GM12878 (cell line): ENCODE measurements around the gene F2RL3. TPM values are rescaled to one million over a fixed set of nuclear protein-coding genes. Genes with fewer than 3 reads are reported as not detected.

Source experiments
- ATAC-seq: fragments of 200-7000 bp; cut with Tn5 transposase; 3 replicates; pipeline ENCODE4 v1.9.1; 2020; ENCODE audit warnings: mild to moderate bottlenecking, moderate library complexity
- BruUV-seq: library from RNA; stranded (reverse); fragments of 400-500 nt; replicated peaks from 2 replicates; lab custom pipeline; 2021; lab: Mats Ljungman, UMichigan
- CTCF ChIA-PET: fragments of 300-600 bp; sonication (Branson Sonifier 250); formaldehyde crosslinking; extraction: SDS; loops from one replicate; lab custom pipeline; 2021; ENCODE audit warnings: inconsistent platforms; lab: Yijun Ruan, JAX
- POLR2A ChIA-PET: fragments of 350-600 bp; formaldehyde crosslinking; extraction: SDS; loops from one replicate; lab custom pipeline; 2021; ENCODE audit warnings: inconsistent platforms; lab: Charles Lee
- RAD21 ChIA-PET: fragments of 300-600 bp; sonication (Branson Sonifier 250); formaldehyde crosslinking; loops from one replicate; lab custom pipeline; 2023; ENCODE audit warnings: antibody characterized with exemption; ENCODE audit not compliant: unreplicated experiment; lab: Charles Lee
- SMC1A ChIA-PET: fragments of 300-600 bp; sonication (Branson Sonifier 250); formaldehyde crosslinking; loops from one replicate; lab custom pipeline; 2023; ENCODE audit not compliant: unreplicated experiment, uncharacterized antibody; lab: Charles Lee
- DNase-seq: peaks from one replicate; pipeline ENCODE4 v3.0.0-alpha.2; 2011; ENCODE audit warnings: low read depth, low spot score
- FAIRE-seq: peaks from 3 replicates; lab custom pipeline; 2011; peaks lifted over from hg19 to GRCh38; lab: Jason Lieb, UNC
- H2AFZ ChIP-seq: 2 replicates; pipeline ENCODE4 v1.6.0; 2011; ENCODE audit warnings: low read depth, low read length, control low read depth; ENCODE audit not compliant: control insufficient read depth
- H3K27ac ChIP-seq: 2 replicates; pipeline ENCODE4 v1.5.1; 2011; ENCODE audit warnings: control low read depth; ENCODE audit not compliant: control insufficient read depth, insufficient read depth
- H3K27me3 ChIP-seq, 2 experiments: replicated peaks in 1 of 2; 2 replicates each; pipeline versions ENCODE4 v1.6.0 to v1.6.1; 2011; ENCODE audit warnings: low read length in 1 of 2; ENCODE audit not compliant: control insufficient read depth in 2 of 2, insufficient read depth in 2 of 2
- H3K36me3 ChIP-seq, 2 experiments: 2 replicates each; pipeline ENCODE4 v1.5.1; 2011; ENCODE audit warnings: low read length in 1 of 2; ENCODE audit not compliant: control insufficient read depth in 2 of 2, insufficient read depth in 2 of 2
- H3K4me1 ChIP-seq: 2 replicates; pipeline ENCODE4 v1.6.1; 2011; ENCODE audit warnings: mild to moderate bottlenecking, low read length, moderate library complexity, mixed read lengths; ENCODE audit not compliant: control insufficient read depth, insufficient read depth
- H3K4me2 ChIP-seq: 2 replicates; pipeline ENCODE4 v1.6.0; 2011; ENCODE audit warnings: control low read depth; ENCODE audit not compliant: control insufficient read depth, insufficient read depth
- H3K4me3 ChIP-seq: fragments of 200-600 bp; sonication (generic); 2 replicates; pipeline ENCODE4 v1.5.1; 2016
- H3K79me2 ChIP-seq: 2 replicates; pipeline ENCODE4 v1.6.0; 2011; ENCODE audit warnings: low read length; ENCODE audit not compliant: control insufficient read depth, insufficient read depth
- H3K9ac ChIP-seq: 2 replicates; pipeline ENCODE4 v1.8.0; 2011; ENCODE audit warnings: low read length, control low read depth, mixed read lengths; ENCODE audit not compliant: control insufficient read depth, insufficient read depth
- H3K9me3 ChIP-seq: replicated peaks from 3 replicates; pipeline ENCODE4 v1.5.1; 2011; ENCODE audit warnings: mild to moderate bottlenecking, low read length; ENCODE audit not compliant: control insufficient read depth, insufficient read depth
- H4K20me1 ChIP-seq: 2 replicates; pipeline ENCODE4 v1.6.0; 2011; ENCODE audit not compliant: control insufficient read depth, insufficient read depth
- ETV6 ChIP-seq, 2 experiments: fragments of 450-650 bp in 1 of 2; IDR thresholded peaks in 1 of 2; conservative IDR thresholded peaks in 1 of 2; 2 replicates each; pipeline ENCODE4 v1.6.1; 2014; ENCODE audit warnings: antibody characterized with exemption in 1 of 2, borderline replicate concordance in 1 of 2, low read depth in 1 of 2, mild to moderate bottlenecking in 1 of 2, moderate library complexity in 1 of 2
- FOXK2 ChIP-seq: fragments of 450-650 bp; IDR thresholded peaks from 2 replicates; pipeline ENCODE4 v1.6.1; 2017; ENCODE audit warnings: mild to moderate bottlenecking, moderate library complexity
- KLF5 ChIP-seq: fragments of 450-650 bp; IDR thresholded peaks from 2 replicates; pipeline ENCODE4 v1.6.1; 2014; ENCODE audit warnings: mild to moderate bottlenecking; ENCODE audit not compliant: partially characterized antibody
- NFXL1 ChIP-seq: fragments of 450-650 bp; IDR thresholded peaks from 2 replicates; pipeline ENCODE4 v1.6.1; 2017; ENCODE audit warnings: antibody characterized with exemption, mild to moderate bottlenecking, borderline replicate concordance
- POLR2AphosphoS5 ChIP-seq: IDR thresholded peaks from 2 replicates; pipeline ENCODE4 v1.6.1; 2011; ENCODE audit warnings: mild to moderate bottlenecking, low read length, inconsistent platforms
- WGBS: methylation state at CpG from one replicate; pipeline ENCODE4 v1.1.6; 2016; ENCODE audit warnings: low lambda C conversion rate; ENCODE audit not compliant: insufficient replicate concordance, insufficient coverage; ENCODE audit errors: missing lambda C conversion rate; 5-methylcytosine and 5-hydroxymethylcytosine counted together
- in situ Hi-C: fragments of 300-500 bp; cut with MboI; formaldehyde crosslinking; loops from 9 replicates; pipeline ENCODE4 v1.14.3; 2018; ENCODE audit warnings: mixed read lengths
- intact Hi-C: fragments of 100-400 bp; cut with micrococcal nuclease; formaldehyde crosslinking; loops from one replicate; pipeline ENCODE4 v1.14.2; 2022; ENCODE audit not compliant: unreplicated experiment
- polyA plus RNA-seq, 11 experiments: library from polyadenylated mRNA; depleted of rRNA in 4 of 11; unstranded in 6 of 11; stranded (reverse) in 5 of 11; fragments of >200 nt; fragmentation: Nextera tagmentation in 4 of 11; fragmentation: Illumina TruSeq in 1 of 11; extraction: Ambion mirVana in 4 of 11; extraction: Trizol in 1 of 11; gene quantifications; 1 replicate in 1 of 11; 2 replicates in 10 of 11; pipeline versions ENCODE4 v1.2.1 to v1.2.3, GENCODE V29; 2011 to 2016; ENCODE audit warnings: inconsistent platforms in 2 of 11, missing spikeins in 2 of 11, low read depth in 1 of 11
- total RNA-seq, 4 experiments: library from RNA; depleted of rRNA in 3 of 4; stranded (reverse); fragments of >200 nt in 3 of 4; fragmentation: Illumina TruSeq in 1 of 4; extraction: Trizol in 1 of 4; gene quantifications; 2 replicates each; pipeline versions ENCODE4 v1.2.1 to v1.2.3, GENCODE V29; 2013 to 2021
- TF ChIP-seq, protein P1 (sequence below): IDR thresholded peaks from 2 replicates; pipeline ENCODE4 v1.6.1; 2012; ENCODE audit warnings: low read depth, low read length, improper control_type of control experiment
- TF ChIP-seq, protein P2 (sequence below): fragments of 450-650 bp; IDR thresholded peaks from 2 replicates; pipeline ENCODE4 v1.6.1; 2017; ENCODE audit warnings: mild to moderate bottlenecking, moderate library complexity

Gene F2RL3
- total and polyA plus RNA-seq, 10 of the 15 experiments (the other 5 are each of a cell fraction or from before 2014, with no cell fraction given): 0.01 to 1.2 (median 0.29) TPM

DNA sequence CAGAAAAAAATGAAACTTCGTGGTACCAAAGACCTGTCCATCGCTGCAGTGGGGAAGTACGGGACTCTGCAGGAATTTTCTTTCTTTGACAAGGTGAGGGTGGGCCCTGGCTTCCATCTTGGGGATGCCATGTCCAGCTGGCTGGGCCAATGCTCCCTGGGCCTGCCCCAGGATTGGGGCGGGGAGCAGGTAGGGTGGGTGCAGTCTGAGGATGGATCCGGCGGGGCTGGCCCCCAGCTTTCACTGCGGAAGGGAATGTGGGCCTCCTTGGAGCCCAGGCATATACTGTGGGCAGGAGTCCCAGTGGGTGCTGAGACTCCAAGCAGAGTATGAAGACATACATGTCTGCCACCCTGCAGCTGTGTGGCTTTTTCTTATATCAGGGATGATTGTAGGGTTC, 35.7 kb upstream of the F2RL3 start:
- ChIA-PET CTCF (no interaction called here), RAD21 (no interaction called here)
- in situ Hi-C loops: no loop called here
- intact Hi-C loops: no loop called here
- FAIRE-seq: no peak
- H3K4me2 ChIP-seq: no peak overlapping the region
- TF ChIP-seq POLR2AphosphoS5: no peak
- TF ChIP-seq, protein P1, sequence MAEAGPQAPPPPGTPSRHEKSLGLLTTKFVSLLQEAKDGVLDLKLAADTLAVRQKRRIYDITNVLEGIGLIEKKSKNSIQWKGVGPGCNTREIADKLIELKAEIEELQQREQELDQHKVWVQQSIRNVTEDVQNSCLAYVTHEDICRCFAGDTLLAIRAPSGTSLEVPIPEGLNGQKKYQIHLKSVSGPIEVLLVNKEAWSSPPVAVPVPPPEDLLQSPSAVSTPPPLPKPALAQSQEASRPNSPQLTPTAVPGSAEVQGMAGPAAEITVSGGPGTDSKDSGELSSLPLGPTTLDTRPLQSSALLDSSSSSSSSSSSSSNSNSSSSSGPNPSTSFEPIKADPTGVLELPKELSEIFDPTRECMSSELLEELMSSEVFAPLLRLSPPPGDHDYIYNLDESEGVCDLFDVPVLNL: no peak
- TF ChIP-seq, all 136 proteins: peak for 0
- 96% methylated on average over 7 of the region's 7 CpGs for WGBS
- Histone ChIP-seq H4K20me1 (no peaks in the 10 kb centered on the region), H3K36me3 (peaks cover 18 to 22% of the 10 kb centered on the region in 2 experiments; a peak in 3 of 4 replicates), H3K4me1 (no peaks in the 10 kb centered on the region), H3K79me2 (no peaks in the 10 kb centered on the region), H3K27ac (no peak overlapping the region), H3K9ac (no peak overlapping the region), H3K9me3 (no peaks in the 10 kb centered on the region), H3K4me3 (no peak overlapping the region), H2AFZ (no peak overlapping the region), H3K27me3 (no peaks in the 10 kb centered on the region)
- ATAC-seq: no peak
- DNase-seq: no peak
- ChIA-PET POLR2A (no interaction called here), SMC1A (no interaction called here)
- BruUV-seq: no TSS peak

DNA sequence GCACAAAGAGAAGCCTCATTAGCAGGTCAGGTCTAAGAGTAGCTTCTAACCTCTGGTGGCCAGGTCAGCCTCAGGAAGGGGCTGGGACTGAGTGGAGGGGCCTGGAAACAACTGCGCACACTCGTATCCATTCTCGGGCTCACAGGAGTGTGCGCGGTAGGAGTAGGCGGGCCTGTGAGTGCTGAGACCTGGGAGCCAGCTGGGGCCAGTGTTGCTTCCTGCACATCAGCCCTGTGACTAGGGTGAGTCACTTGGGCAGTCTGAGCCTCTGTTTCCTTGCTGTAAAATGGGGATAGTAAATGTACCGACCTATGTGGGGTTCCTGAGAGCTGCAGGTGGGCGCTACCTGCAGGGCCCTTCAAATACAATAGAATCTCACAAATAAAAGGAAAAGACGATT, 32.7 kb upstream of the F2RL3 start:
- FAIRE-seq (no peak), ATAC-seq (no peak), DNase-seq (no peak)
- RAD21 ChIA-PET: no interaction called here
- intact Hi-C loops (no loop called here), in situ Hi-C loops (no loop called here)
- Histone ChIP-seq H3K9ac (no peak overlapping the region), H4K20me1 (no peaks in the 10 kb centered on the region), H3K27me3 (no peaks in the 10 kb centered on the region), H3K4me3 (no peak overlapping the region), H3K4me1 (no peaks in the 10 kb centered on the region), H3K36me3 (peaks cover 13 to 17% of the 10 kb centered on the region in 2 experiments; a peak in 3 of 4 replicates), H3K9me3 (no peaks in the 10 kb centered on the region), H3K4me2 (no peak overlapping the region), H2AFZ (no peak overlapping the region), H3K27ac (no peak overlapping the region), H3K79me2 (no peaks in the 10 kb centered on the region)
- SMC1A ChIA-PET: no interaction called here
- POLR2A ChIA-PET: no interaction called here
- BruUV-seq: no TSS peak
- WGBS: 92% methylated on average over 9 of the region's 9 CpGs
- TF ChIP-seq, protein P2, sequence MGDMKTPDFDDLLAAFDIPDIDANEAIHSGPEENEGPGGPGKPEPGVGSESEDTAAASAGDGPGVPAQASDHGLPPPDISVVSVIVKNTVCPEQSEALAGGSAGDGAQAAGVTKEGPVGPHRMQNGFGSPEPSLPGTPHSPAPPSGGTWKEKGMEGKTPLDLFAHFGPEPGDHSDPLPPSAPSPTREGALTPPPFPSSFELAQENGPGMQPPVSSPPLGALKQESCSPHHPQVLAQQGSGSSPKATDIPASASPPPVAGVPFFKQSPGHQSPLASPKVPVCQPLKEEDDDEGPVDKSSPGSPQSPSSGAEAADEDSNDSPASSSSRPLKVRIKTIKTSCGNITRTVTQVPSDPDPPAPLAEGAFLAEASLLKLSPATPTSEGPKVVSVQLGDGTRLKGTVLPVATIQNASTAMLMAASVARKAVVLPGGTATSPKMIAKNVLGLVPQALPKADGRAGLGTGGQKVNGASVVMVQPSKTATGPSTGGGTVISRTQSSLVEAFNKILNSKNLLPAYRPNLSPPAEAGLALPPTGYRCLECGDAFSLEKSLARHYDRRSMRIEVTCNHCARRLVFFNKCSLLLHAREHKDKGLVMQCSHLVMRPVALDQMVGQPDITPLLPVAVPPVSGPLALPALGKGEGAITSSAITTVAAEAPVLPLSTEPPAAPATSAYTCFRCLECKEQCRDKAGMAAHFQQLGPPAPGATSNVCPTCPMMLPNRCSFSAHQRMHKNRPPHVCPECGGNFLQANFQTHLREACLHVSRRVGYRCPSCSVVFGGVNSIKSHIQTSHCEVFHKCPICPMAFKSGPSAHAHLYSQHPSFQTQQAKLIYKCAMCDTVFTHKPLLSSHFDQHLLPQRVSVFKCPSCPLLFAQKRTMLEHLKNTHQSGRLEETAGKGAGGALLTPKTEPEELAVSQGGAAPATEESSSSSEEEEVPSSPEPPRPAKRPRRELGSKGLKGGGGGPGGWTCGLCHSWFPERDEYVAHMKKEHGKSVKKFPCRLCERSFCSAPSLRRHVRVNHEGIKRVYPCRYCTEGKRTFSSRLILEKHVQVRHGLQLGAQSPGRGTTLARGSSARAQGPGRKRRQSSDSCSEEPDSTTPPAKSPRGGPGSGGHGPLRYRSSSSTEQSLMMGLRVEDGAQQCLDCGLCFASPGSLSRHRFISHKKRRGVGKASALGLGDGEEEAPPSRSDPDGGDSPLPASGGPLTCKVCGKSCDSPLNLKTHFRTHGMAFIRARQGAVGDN: no peak
- TF ChIP-seq FOXK2 (no peak), ETV6 (conservative IDR thresholded peaks at IDR 0.05 in 1 of 2, IDR thresholded peaks at IDR 0.05 in 1 of 2; ENCODE audit: borderline replicate concordance in 1 of 2, low read depth in 1 of 2) (no peak), NFXL1 (no peak), KLF5 (no peak)
- CTCF ChIA-PET: no interaction called here
